ENCODE measurements around the gene PRRT1.

DNA sequence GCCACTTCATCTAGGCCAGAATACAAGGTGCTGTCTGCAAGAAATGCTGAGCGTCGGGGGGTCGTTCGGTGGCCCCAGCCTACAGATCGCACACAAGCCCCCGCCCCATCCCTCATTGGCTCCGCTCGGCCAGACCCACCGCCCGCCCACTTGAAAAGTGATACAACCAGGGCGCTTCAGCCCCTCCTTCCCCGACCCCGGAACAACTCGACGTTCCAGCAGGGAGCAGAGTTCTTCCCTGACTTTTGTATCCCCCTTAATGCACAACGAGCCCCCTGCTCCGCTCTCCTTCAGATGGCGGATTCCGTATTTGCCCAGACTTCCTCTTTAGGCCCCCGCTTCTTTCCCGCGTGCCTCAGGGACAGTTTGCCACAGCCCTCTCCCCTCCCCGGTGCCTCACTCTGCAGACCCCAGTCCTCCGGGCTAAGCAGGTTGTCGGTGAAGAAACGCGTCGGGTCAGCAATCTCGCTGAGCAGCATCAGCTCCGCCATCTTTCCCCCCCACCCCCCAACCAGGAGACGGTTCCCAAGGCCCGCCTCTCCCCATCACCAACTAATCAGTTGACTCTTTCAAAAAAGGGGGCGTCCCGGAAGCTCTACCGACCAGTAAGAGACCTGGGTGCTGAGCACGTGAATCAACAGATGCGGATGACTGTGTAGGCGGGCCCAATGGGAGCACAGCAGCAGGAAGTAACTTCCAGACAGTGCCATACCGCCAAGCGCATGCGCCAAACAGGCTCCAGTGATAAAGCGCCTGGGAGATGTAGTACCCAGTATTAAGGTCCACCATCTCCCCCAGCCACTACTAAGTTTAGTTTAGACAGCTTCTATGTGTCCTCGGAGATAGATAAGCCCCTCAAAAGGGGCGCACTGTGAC lies 23.8 kb downstream of the PRRT1 start, which contains the start of gene ATF6B:
- TF ChIP-seq POLR2A (IDR thresholded peaks at IDR 0.05) (peak; percentile 53 to 55), EP300 (IDR thresholded peaks at IDR 0.05) (no peak), POLR2AphosphoS5 (IDR thresholded peaks at IDR 0.05) (peak; percentile 38)
- TF ChIP-seq, protein P1, sequence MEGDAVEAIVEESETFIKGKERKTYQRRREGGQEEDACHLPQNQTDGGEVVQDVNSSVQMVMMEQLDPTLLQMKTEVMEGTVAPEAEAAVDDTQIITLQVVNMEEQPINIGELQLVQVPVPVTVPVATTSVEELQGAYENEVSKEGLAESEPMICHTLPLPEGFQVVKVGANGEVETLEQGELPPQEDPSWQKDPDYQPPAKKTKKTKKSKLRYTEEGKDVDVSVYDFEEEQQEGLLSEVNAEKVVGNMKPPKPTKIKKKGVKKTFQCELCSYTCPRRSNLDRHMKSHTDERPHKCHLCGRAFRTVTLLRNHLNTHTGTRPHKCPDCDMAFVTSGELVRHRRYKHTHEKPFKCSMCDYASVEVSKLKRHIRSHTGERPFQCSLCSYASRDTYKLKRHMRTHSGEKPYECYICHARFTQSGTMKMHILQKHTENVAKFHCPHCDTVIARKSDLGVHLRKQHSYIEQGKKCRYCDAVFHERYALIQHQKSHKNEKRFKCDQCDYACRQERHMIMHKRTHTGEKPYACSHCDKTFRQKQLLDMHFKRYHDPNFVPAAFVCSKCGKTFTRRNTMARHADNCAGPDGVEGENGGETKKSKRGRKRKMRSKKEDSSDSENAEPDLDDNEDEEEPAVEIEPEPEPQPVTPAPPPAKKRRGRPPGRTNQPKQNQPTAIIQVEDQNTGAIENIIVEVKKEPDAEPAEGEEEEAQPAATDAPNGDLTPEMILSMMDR (IDR thresholded peaks at IDR 0.05): no peak
